BLaER1 treated with 17β-estradiol and CSF1 and Interleukin-3, amounts not matched to agents 10 nM and 100 nM (cell line): ENCODE data around the gene SPATA16.

Experiments
- H3K27ac ChIP-seq, 11 experiments: shearing (Covaris generic); formaldehyde crosslinking; 2 replicates each; pipeline ENCODE4 v1.8.1; 2022
- H3K27me3 ChIP-seq, 11 experiments: shearing (Covaris generic); formaldehyde crosslinking; 2 replicates each; pipeline ENCODE4 v1.8.1; 2022
- H3K36me3 ChIP-seq, 11 experiments: shearing (Covaris generic); formaldehyde crosslinking; 2 replicates each; pipeline ENCODE4 v1.8.1; 2022
- H3K4me1 ChIP-seq, 10 experiments: shearing (Covaris generic); formaldehyde crosslinking; 2 replicates each; pipeline ENCODE4 v1.8.1; 2022
- H3K4me2 ChIP-seq, 11 experiments: shearing (Covaris generic); formaldehyde crosslinking; 2 replicates each; pipeline ENCODE4 v1.8.1; 2022
- H3K4me3 ChIP-seq, 10 experiments: shearing (Covaris generic); formaldehyde crosslinking; 2 replicates each; pipeline ENCODE4 v1.8.1; 2022
- H3K9ac ChIP-seq, 11 experiments: shearing (Covaris generic); formaldehyde crosslinking; 2 replicates each; pipeline ENCODE4 v1.8.1; 2022
- H3K9me3 ChIP-seq, 11 experiments: shearing (Covaris generic); formaldehyde crosslinking; replicated peaks in 1 of 11; 2 replicates each; pipeline ENCODE4 v1.8.1; 2022
- H4K20me1 ChIP-seq, 11 experiments: shearing (Covaris generic); formaldehyde crosslinking; 2 replicates each; pipeline ENCODE4 v1.8.1; 2022
- Cebpa-rat ChIP-seq, 11 experiments: shearing (Covaris generic); IDR thresholded peaks; 2 replicates each; pipeline ENCODE4 v1.8.1; 2022

The SPATA16 gene

GRCh38 chr3:172859041-172859440 lies 282.0 kb downstream of the SPATA16 start:
- Histone ChIP-seq H3K27ac (no peak overlapping the region), H3K4me1 (peaks cover 0 to 4% (median 0%) of the 10 kb centered on the region in 10 experiments; a peak in 5 of 20 replicates), H3K4me3 (no peak overlapping the region), H3K27me3 (no peaks in the 10 kb centered on the region), H3K9ac (no peak overlapping the region), H3K36me3 (no peaks in the 10 kb centered on the region), H3K9me3 (no peaks in the 10 kb centered on the region), H4K20me1 (no peaks in the 10 kb centered on the region), H3K4me2 (0 out of 22 replicates have a peak overlapping the region, but pooled peaks of 1 of the 11 experiments have one; percentile 6)
- no peak for TF ChIP-seq Cebpa-rat (IDR thresholded peaks at IDR 0.05)

DNA sequence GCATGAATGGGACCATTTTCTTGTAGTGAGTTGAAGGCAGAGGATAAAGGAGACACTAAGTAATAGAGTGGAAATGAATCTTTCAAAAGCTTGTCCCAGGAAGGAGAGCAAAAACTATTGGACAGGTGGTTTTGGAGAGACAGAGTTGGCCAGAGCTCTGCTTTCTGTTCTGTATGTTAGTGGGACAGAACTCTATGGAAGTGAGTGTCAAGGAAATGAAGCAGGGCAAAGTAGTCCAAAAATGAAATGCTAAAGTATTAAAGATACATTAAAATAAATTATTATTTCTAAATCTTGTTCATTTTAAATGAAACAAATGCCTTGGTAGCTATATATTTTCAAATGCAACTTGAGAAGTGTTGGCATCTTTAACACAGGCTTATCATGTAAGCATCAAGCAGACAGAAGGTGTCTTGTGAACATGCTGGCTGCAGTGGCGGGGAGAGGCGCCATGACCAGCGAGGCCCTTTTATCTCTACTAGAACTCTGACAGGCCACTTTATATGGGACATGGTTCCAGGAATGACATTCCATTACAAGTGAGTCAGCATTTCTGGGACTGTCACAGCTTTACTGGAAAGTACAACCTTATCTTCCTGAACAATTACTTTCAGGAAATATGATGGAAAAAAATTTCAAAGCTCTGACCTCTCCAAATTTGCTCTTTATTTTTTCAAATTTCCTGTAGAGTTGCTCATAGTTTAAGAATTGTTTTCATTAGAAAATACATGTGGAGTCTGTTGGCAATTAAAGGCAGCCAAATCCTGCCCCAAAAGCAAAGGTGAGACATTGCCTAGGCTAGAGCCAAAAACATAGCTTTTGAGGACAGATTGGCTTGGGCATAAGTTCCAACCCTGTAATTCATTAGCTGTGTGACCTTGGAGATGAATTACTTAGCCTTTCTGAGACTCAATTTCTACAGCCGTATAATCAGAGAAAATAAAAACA lies 284.0 kb downstream of the SPATA16 start:
- TF ChIP-seq Cebpa-rat (IDR thresholded peaks at IDR 0.05), result no peak
- no peak overlapping the region for H3K4me2 ChIP-seq
- peaks cover 0 to 18% (median 0%) of the 10 kb centered on the region in 10 experiments; a peak in 6 of 20 replicates for H3K4me1 ChIP-seq
- no peaks in the 10 kb centered on the region for H3K36me3 ChIP-seq
- no peak overlapping the region for H3K27ac ChIP-seq
- no peaks in the 10 kb centered on the region for H4K20me1 ChIP-seq
- H3K27me3 ChIP-seq, result no peaks in the 10 kb centered on the region
- H3K4me3 ChIP-seq, result no peak overlapping the region
- H3K9ac ChIP-seq, result no peak overlapping the region
- H3K9me3 ChIP-seq, result no peaks in the 10 kb centered on the region

DNA sequence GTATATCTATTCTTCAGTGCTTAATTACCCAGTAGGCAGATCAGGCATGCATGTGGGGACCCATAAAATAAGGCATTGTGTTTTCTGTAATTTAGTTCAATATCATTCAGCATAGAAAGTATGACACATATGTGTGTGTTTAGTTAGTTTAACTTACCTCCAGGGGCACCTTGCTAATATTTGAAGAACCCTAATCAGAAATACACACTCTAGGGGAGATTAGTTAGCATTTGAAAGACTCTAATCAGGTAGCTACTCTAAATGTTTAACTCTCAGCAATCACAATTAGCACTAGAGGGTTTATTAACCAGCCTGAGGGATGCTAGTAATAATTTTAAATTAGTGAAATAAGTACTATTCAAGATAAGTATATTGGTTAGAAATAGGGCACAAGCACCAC lies 286.0 kb downstream of the SPATA16 start:
- H4K20me1 ChIP-seq, result no peaks in the 10 kb centered on the region
- no peaks in the 10 kb centered on the region for H3K9me3 ChIP-seq
- H3K4me1 ChIP-seq, result peaks cover 0 to 18% (median 0%) of the 10 kb centered on the region in 10 experiments; a peak in 6 of 20 replicates
- no peak overlapping the region for H3K9ac ChIP-seq
- H3K27ac ChIP-seq, result no peak overlapping the region
- H3K36me3 ChIP-seq, result no peaks in the 10 kb centered on the region
- no peak overlapping the region for H3K4me3 ChIP-seq
- no peak for TF ChIP-seq Cebpa-rat (IDR thresholded peaks at IDR 0.05)
- H3K4me2 ChIP-seq, result no peak overlapping the region
- no peaks in the 10 kb centered on the region for H3K27me3 ChIP-seq

- H4K20me1 ChIP-seq, result no peaks in the 10 kb centered on the region
- H3K27me3 ChIP-seq, result no peaks in the 10 kb centered on the region
- H3K9ac ChIP-seq, result no peak overlapping the region
- H3K36me3 ChIP-seq, result no peaks in the 10 kb centered on the region
- no peaks in the 10 kb centered on the region for H3K9me3 ChIP-seq
- H3K4me3 ChIP-seq, result no peak overlapping the region
- H3K27ac ChIP-seq, result no peak overlapping the region
- H3K4me1 ChIP-seq, result peaks cover 0 to 18% (median 1%) of the 10 kb centered on the region in 10 experiments; a peak in 8 of 20 replicates
- no peak for TF ChIP-seq Cebpa-rat (IDR thresholded peaks at IDR 0.05)
- H3K4me2 ChIP-seq, result peak overlapping the region in 5 of 11 experiments; percentile 10 to 41 (median 23); a peak in 8 of 22 replicates
These were observed 286.9 kb downstream of the SPATA16 start for GRCh38 chr3:172853921-172854666.

GRCh38 chr3:172853005-172853404 lies 288.0 kb downstream of the SPATA16 start:
- no peaks in the 10 kb centered on the region for H4K20me1 ChIP-seq
- H3K27me3 ChIP-seq, result no peaks in the 10 kb centered on the region
- no peak for TF ChIP-seq Cebpa-rat (IDR thresholded peaks at IDR 0.05)
- no peaks in the 10 kb centered on the region for H3K9me3 ChIP-seq
- H3K4me3 ChIP-seq, result no peak overlapping the region
- H3K9ac ChIP-seq, result no peak overlapping the region
- H3K4me2 ChIP-seq, result peak overlapping the region in 2 of 11 experiments; percentile 18 to 34; a peak in 2 of 22 replicates
- H3K27ac ChIP-seq, result no peak overlapping the region
- H3K4me1 ChIP-seq, result peaks cover 0 to 18% (median 4%) of the 10 kb centered on the region in 10 experiments; a peak in 8 of 20 replicates
- H3K36me3 ChIP-seq, result no peaks in the 10 kb centered on the region

GRCh38 chr3:172848910-172849309 lies 292.1 kb downstream of the SPATA16 start:
- H4K20me1 ChIP-seq, result no peaks in the 10 kb centered on the region
- no peaks in the 10 kb centered on the region for H3K36me3 ChIP-seq
- H3K27me3 ChIP-seq, result no peaks in the 10 kb centered on the region
- no peak overlapping the region for H3K4me3 ChIP-seq
- H3K9me3 ChIP-seq, result peaks cover 0 to 15% (median 0%) of the 10 kb centered on the region in 11 experiments; a peak in 4 of 22 replicates
- H3K27ac ChIP-seq, result no peak overlapping the region
- peaks cover 6 to 27% (median 14%) of the 10 kb centered on the region in 10 experiments; a peak in 17 of 20 replicates for H3K4me1 ChIP-seq
- no peak for TF ChIP-seq Cebpa-rat (IDR thresholded peaks at IDR 0.05)
- peak overlapping the region in 1 of 11 experiments; percentile 24; a peak in 1 of 22 replicates for H3K4me2 ChIP-seq
- no peak overlapping the region for H3K9ac ChIP-seq

DNA sequence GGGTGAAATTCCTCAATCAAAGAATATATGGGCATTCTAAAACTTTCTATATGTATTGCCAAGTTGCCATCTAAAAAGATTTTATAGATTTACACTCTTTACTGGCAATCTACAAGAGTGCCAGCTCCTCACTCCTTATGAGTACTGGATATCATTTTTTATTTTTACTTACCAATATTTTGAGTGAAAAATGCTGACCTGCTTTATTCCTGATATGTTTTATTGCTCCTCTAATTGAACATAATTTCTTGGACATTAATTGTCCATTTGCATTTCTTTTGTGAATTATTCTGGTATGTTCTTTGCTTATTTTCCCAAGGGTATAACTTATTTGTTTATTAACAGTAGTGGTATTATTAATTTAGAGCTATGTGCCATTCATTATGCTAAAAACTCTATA lies 293.7 kb downstream of the SPATA16 start:
- peak overlapping the region in 1 of 11 experiments; percentile 50; a peak in 1 of 22 replicates for H3K4me2 ChIP-seq
- H3K9ac ChIP-seq, result no peak overlapping the region
- no peaks in the 10 kb centered on the region for H3K36me3 ChIP-seq
- no peaks in the 10 kb centered on the region for H3K27me3 ChIP-seq
- H3K4me1 ChIP-seq, result peaks cover 6 to 16% (median 12%) of the 10 kb centered on the region in 10 experiments; a peak in 16 of 20 replicates
- H4K20me1 ChIP-seq, result no peaks in the 10 kb centered on the region
- TF ChIP-seq Cebpa-rat (IDR thresholded peaks at IDR 0.05), result no peak
- no peak overlapping the region for H3K27ac ChIP-seq
- H3K4me3 ChIP-seq, result no peak overlapping the region
- H3K9me3 ChIP-seq, result peaks cover 0 to 15% (median 0%) of the 10 kb centered on the region in 11 experiments; a peak in 4 of 22 replicates

- Histone ChIP-seq H3K9me3 (peaks cover 0 to 15% (median 0%) of the 10 kb centered on the region in 11 experiments; a peak in 4 of 22 replicates), H3K4me3 (no peak overlapping the region), H3K27ac (peak overlapping the region in 2 of 11 experiments; percentile 49 to 55; a peak in 4 of 22 replicates), H3K4me1 (peaks cover 6 to 16% (median 12%) of the 10 kb centered on the region in 10 experiments; a peak in 16 of 20 replicates), H3K27me3 (no peaks in the 10 kb centered on the region), H3K4me2 (peak overlapping the region in 9 of 11 experiments; percentile 10 to 50 (median 24); a peak in 14 of 22 replicates), H3K36me3 (no peaks in the 10 kb centered on the region), H4K20me1 (no peaks in the 10 kb centered on the region), H3K9ac (no peak overlapping the region)
- TF ChIP-seq Cebpa-rat (IDR thresholded peaks at IDR 0.05), result no peak
These were observed 294.3 kb downstream of the SPATA16 start for GRCh38 chr3:172846706-172847105.
